Measurements from ENCODE around the gene PKD1.

PKD1 gene

DNA sequence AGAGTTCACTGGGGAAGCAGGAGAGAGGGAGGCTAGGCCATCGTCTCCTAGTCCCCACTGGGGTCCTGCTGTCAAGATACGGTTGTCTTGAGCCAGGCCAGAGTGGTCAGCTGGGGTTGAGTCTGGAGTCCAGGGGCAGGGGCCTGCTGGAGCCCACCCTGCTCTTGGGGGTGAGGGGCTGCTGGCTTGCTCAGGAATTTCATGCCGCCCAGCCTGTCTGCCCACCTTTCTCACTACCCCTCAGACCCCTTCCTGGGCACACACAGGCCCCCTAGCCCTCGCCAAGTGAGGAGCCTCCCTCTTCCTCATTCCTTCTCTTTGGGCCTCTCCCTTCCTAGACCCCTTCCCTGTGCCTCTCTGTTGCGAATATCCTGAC, 21.1 kb upstream of the PKD1 start:
- TF ChIP-seq, protein P1, sequence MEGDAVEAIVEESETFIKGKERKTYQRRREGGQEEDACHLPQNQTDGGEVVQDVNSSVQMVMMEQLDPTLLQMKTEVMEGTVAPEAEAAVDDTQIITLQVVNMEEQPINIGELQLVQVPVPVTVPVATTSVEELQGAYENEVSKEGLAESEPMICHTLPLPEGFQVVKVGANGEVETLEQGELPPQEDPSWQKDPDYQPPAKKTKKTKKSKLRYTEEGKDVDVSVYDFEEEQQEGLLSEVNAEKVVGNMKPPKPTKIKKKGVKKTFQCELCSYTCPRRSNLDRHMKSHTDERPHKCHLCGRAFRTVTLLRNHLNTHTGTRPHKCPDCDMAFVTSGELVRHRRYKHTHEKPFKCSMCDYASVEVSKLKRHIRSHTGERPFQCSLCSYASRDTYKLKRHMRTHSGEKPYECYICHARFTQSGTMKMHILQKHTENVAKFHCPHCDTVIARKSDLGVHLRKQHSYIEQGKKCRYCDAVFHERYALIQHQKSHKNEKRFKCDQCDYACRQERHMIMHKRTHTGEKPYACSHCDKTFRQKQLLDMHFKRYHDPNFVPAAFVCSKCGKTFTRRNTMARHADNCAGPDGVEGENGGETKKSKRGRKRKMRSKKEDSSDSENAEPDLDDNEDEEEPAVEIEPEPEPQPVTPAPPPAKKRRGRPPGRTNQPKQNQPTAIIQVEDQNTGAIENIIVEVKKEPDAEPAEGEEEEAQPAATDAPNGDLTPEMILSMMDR (IDR thresholded peaks at IDR 0.05; ENCODE audit: low read depth, low read length): no peak
- H3K4me3 ChIP-seq (ENCODE audit: low read depth, low read length): peak overlapping the region; percentile 90
- DNase-seq (ENCODE audit: low read depth, low spot score): no peak
- in situ Hi-C loops (cut with HindIII; ENCODE audit: low sequenced_read_pairs): no loop called here

DNA sequence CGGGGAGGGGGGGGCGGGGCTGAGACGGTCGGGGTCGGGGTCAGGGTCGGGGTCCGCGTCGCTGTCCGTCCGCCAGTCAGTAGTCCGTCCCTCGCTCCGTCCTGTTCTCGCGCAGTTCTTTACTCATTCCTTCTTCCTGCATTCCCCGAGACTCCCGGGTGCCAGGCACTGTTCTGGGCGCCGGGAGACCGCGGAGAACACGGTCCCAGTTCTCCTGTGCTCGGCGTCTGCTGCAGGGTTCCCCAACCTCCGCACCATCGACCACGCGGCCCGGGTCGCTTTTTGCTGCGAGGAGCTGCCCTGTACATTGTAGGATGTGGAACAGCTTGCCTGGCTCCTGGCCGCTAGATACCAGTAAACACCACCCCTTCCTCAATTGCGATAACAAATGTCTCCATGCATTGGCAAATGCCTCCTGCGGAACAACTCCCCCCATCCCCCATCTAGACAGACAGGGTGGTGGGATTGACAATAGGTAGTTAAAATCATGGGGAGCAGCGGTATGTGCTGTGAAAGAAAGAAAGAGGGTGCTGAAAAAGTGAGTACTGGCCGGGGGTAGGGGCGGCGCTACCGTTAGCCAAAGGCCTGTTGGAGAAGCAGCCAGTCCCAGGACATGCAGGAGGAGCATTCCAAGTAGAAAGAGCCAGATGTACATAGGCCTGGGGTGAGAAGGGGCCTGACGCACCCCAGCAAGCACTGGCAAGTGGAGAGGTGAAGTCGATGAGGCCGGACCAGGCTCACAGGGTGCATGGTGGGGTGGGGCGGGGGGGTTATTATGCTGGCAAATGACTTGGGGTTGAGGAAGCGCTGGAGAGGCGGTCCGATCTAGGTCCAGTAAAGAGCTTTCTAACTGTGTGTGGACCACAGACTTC, 20.5 kb upstream of the PKD1 start:
- DNase-seq (ENCODE audit: low read depth, low spot score): peak; percentile 67
- H3K4me3 ChIP-seq (ENCODE audit: low read depth, low read length): peak overlapping the region; percentile 90
- in situ Hi-C loops (cut with HindIII; ENCODE audit: low sequenced_read_pairs): no loop called here
- TF ChIP-seq, protein P1 (IDR thresholded peaks at IDR 0.05; ENCODE audit: low read depth, low read length): no peak

DNA sequence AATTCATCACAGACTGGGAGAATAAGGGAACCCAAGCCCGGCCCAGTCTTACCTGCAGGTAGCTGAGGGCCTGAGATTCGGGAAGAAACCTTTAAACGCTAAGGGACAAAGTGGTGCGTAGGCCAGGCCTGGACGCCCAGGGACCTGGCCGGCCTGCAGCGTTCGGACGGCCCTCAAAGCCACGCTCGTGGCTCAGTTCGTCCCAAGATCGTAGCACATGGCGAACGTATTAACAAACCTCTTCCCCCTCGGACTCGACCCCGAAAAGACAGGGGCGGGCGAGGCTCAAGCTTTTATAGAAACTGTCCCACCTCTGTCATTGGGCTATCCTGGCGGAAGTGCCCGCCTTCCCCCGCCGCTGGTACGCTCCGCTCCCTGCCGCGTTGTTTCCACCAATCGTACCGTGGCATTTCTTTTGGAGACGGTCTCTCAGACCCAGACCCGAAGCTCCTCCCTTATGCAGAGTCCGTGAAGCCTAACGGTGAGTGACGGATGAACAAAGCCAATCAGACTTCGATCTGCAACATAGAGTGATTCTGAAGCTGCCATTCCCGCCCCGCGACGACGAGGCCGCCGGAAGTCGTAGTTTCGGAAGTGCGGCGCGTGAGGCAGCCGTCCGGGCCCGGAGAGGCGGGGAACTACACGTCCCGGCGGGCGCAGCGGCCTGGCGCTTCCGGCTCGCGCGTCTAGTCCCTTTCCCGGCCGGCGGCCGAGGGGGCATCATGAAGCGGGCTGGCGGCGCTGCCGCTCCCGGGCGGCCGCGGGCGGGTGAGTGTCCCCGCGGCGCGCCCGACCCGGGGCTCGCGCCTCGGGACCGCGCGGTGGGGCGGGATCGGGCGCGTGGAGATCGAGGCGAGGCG, 19.6 kb upstream of the PKD1 start, which contains the start of gene TRAF7:
TRAF7 (plus strand) TSS at position 692 of the 860 bp plus-strand sequence. CDS start 8,139 bp downstream, outside the sequence.
- in situ Hi-C loops (cut with HindIII; ENCODE audit: low sequenced_read_pairs): no loop called here
- TF ChIP-seq, protein P1 (IDR thresholded peaks at IDR 0.05; ENCODE audit: low read depth, low read length): no peak
- H3K4me3 ChIP-seq (ENCODE audit: low read depth, low read length): peak within 1 kb of the TSS; percentile 98
- peak; percentile 100 for DNase-seq (ENCODE audit: low read depth, low spot score)

DNA sequence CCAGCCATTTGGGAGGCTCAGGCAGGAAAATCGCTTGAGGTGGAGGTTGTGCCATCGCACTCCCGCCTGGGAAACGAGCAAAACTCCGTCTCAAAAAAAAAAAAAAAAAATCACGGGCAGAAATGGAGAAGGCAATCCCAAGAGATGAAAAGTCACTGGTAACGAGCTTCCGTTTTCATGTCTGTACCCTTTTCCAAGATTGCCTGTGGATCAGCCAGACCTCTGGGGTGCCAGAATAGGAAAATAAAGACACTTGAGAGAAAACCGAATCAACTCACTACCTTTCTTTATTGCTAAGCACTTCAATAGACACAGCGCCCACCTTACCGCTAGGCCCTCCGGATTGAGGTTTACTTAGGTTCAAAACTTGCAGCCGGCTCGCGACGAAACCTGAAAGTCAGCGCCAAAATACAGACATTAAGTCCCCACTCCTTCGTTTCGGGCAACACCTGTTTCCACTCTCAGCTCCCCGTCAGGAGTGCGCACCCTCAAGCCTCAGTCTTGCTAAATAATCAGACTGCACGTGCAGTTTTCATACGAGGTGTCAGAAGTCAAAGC, 18.9 kb upstream of the PKD1 start:
- DNase-seq (ENCODE audit: low read depth, low spot score): no peak
- peak overlapping the region; percentile 98 for H3K4me3 ChIP-seq (ENCODE audit: low read depth, low read length)
- in situ Hi-C loops (cut with HindIII; ENCODE audit: low sequenced_read_pairs): no loop called here
- TF ChIP-seq, protein P1 (IDR thresholded peaks at IDR 0.05; ENCODE audit: low read depth, low read length): no peak

DNA sequence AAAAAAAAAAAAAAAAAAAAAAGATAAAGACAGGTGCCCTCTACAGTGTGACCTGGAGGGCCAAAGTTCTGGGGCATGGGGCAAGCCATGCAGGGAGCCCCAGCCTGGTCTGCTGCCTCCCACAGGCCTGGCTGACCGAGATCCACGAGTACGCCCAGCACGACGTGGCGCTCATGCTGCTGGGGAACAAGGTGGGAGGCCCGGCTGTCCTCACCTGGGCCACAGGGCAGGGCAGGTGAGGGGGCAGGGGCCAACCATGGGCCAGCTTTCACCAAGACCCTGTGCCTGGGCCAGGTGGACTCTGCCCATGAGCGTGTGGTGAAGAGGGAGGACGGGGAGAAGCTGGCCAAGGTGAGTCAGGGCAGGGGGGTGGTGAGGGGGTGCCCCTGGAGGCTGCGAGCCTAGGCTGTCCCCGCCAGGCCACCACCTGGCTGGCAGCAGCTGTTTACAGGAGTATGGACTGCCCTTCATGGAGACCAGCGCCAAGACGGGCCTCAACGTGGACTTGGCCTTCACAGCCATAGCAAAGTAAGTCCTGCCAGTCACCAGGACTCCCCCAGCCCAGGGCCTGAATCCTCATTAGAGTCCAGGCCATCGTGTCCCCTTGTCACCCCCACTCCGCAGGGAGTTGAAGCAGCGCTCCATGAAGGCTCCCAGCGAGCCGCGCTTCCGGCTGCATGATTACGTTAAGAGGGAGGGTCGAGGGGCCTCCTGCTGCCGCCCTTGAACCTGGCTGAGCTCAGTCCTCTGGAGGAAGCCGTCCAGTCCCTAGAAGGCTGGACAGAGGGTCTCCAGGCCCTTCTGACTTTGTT, 17.2 kb upstream of the PKD1 start:
- in situ Hi-C loops (cut with HindIII; ENCODE audit: low sequenced_read_pairs): no loop called here
- peak; percentile 32 for DNase-seq (ENCODE audit: low read depth, low spot score)
- peak overlapping the region; percentile 98 for H3K4me3 ChIP-seq (ENCODE audit: low read depth, low read length)
- TF ChIP-seq, protein P1 (IDR thresholded peaks at IDR 0.05; ENCODE audit: low read depth, low read length): no peak
